Body of pancreas (tissue), 4 donors: Measurements from ENCODE around the gene DNAJC13. TPM values are rescaled to one million over a fixed set of nuclear protein-coding genes. Genes with fewer than 3 reads are reported as not detected.

Source experiments
- ATAC-seq: fragments of 150-250 bp; one replicate; pipeline ENCODE4 v1.9.1; 2016
- DNase-seq, 4 donors: peaks; one replicate each; pipeline ENCODE4 v3.0.0-alpha.2; 2019
- H3K27ac ChIP-seq, 4 donors: fragments of 200-600 bp; sonication (generic); 1 replicate in 3 of 4; 2 replicates in 1 of 4; pipeline versions ENCODE4 v1.5.1 to v1.6.1; 2016 to 2019; ENCODE audit warnings: mild to moderate bottlenecking in 1 of 4, mixed read lengths in 1 of 4, moderate library complexity in 1 of 4
- H3K27me3 ChIP-seq, 2 donors: fragments of 200-600 bp; sonication (generic); one replicate each; pipeline ENCODE4 v1.6.0; 2016; ENCODE audit warnings: mild to moderate bottlenecking in 1 of 2
- H3K36me3 ChIP-seq, 2 donors: fragments of 200-600 bp; sonication (generic); replicated peaks in 1 of 2; 2 replicates each; pipeline ENCODE4 v1.5.1; 2016; ENCODE audit warnings: low read depth in 2 of 2; ENCODE audit not compliant: insufficient read depth in 1 of 2
- H3K4me1 ChIP-seq: fragments of 200-600 bp; sonication (generic); one replicate; pipeline ENCODE4 v1.6.0; 2016
- H3K4me3 ChIP-seq, 2 donors: fragments of 200-600 bp; sonication (generic); 1 replicate in 1 of 2; 2 replicates in 1 of 2; pipeline ENCODE4 v1.5.1; 2016 to 2019
- H3K9me3 ChIP-seq, 3 donors: fragments of 200-600 bp; sonication (generic); 1 replicate in 2 of 3; 2 replicates in 1 of 3; pipeline ENCODE4 v1.5.1; 2016
- POLR2A ChIP-seq, 3 donors: fragments of 450-650 bp; IDR thresholded peaks; one replicate each; pipeline ENCODE4 v1.6.1; 2016; ENCODE audit warnings: antibody characterized with exemption in 3 of 3, mild to moderate bottlenecking in 2 of 3
- WGBS, 2 donors: methylation state at CpG; one replicate each; pipeline ENCODE4 v1.1.5; 2017; 5-methylcytosine and 5-hydroxymethylcytosine counted together
- intact Hi-C: fragments of 100-400 bp; cut with DNase I; formaldehyde crosslinking; loops from one replicate; pipeline ENCODE4 v1.15.1; 2023
- total RNA-seq, 2 donors: library from RNA; depleted of rRNA; stranded (reverse); fragments of >200 nt; gene quantifications; one replicate each; pipeline ENCODE4 v1.1.0, GENCODE V29; 2016
- TF ChIP-seq, protein P1 (sequence below), 7 experiments: fragments of 450-650 bp in 4 of 7; fragments of 200-600 bp in 3 of 7; sonication (generic) in 3 of 7; IDR thresholded peaks; one replicate each; pipeline ENCODE4 v1.5.1; 2016 to 2019; ENCODE audit warnings: antibody characterized with exemption in 7 of 7

The DNAJC13 gene
- total RNA-seq, 2 donors from 2014 or later, result 21.5 to 36.9 TPM

GRCh38 chr3:132564070-132564465 is 146.8 kb downstream of the DNAJC13 start:
- H3K27ac ChIP-seq, result no peak overlapping the region
- WGBS, 2 donors, result 86 to 89% methylated on average over 2 of the region's 2 CpGs

DNA sequence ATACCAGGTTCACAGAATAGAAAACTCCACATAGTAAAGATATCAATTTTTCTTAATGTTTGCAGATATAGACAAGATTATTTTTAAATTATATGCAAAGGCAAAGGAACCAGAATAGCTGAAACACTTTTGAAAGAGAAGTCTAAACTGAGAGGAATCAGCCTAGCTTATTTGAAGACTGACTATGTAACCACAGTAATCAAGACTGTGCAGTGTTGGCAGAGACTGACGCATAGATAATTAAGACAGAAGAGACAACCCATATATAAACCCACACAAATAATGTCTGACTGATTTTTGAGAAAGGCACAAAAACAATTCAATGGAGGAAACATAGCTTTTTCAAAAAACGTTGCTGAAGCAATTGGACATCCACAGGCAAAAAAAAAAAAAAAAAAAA is 151.1 kb downstream of the DNAJC13 start:
- intact Hi-C loops, result no loop called here
- H3K27ac ChIP-seq, result no peak overlapping the region
- ATAC-seq, result no peak
- DNase-seq, result no peak
- no peaks in the 10 kb centered on the region for H3K9me3 ChIP-seq
- H3K36me3 ChIP-seq, result no peaks in the 10 kb centered on the region
- TF ChIP-seq POLR2A (IDR thresholded peaks at IDR 0.05), result no peak
- TF ChIP-seq, protein P1, sequence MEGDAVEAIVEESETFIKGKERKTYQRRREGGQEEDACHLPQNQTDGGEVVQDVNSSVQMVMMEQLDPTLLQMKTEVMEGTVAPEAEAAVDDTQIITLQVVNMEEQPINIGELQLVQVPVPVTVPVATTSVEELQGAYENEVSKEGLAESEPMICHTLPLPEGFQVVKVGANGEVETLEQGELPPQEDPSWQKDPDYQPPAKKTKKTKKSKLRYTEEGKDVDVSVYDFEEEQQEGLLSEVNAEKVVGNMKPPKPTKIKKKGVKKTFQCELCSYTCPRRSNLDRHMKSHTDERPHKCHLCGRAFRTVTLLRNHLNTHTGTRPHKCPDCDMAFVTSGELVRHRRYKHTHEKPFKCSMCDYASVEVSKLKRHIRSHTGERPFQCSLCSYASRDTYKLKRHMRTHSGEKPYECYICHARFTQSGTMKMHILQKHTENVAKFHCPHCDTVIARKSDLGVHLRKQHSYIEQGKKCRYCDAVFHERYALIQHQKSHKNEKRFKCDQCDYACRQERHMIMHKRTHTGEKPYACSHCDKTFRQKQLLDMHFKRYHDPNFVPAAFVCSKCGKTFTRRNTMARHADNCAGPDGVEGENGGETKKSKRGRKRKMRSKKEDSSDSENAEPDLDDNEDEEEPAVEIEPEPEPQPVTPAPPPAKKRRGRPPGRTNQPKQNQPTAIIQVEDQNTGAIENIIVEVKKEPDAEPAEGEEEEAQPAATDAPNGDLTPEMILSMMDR (IDR thresholded peaks at IDR 0.05), result no peak
- H3K4me3 ChIP-seq, result no peak overlapping the region
- WGBS, 2 donors, result 64 to 74% methylated on average over 2 of the region's 2 CpGs
- no peaks in the 10 kb centered on the region for H3K27me3 ChIP-seq
- no peaks in the 10 kb centered on the region for H3K4me1 ChIP-seq

More at GRCh38 chr3:132564070-132564465, 146.8 kb downstream of the DNAJC13 start:
- H3K36me3 ChIP-seq, result no peaks in the 10 kb centered on the region
- ATAC-seq, result no peak
- no peaks in the 10 kb centered on the region for H3K27me3 ChIP-seq
- no peak for DNase-seq
- no peaks in the 10 kb centered on the region for H3K4me1 ChIP-seq
- TF ChIP-seq POLR2A (IDR thresholded peaks at IDR 0.05), result no peak
- TF ChIP-seq, protein P1 (IDR thresholded peaks at IDR 0.05), result no peak
- intact Hi-C loops, result no loop called here
- H3K4me3 ChIP-seq, result no peak overlapping the region
- no peaks in the 10 kb centered on the region for H3K9me3 ChIP-seq

GRCh38 chr3:132569153-132569552 is 151.9 kb downstream of the DNAJC13 start:
- Histone ChIP-seq H3K4me3 (no peak overlapping the region), H3K4me1 (no peaks in the 10 kb centered on the region), H3K9me3 (no peaks in the 10 kb centered on the region), H3K27ac (no peak overlapping the region), H3K36me3 (no peaks in the 10 kb centered on the region), H3K27me3 (no peaks in the 10 kb centered on the region)
- TF ChIP-seq, protein P1 (IDR thresholded peaks at IDR 0.05), result no peak
- no peak for TF ChIP-seq POLR2A (IDR thresholded peaks at IDR 0.05)
- ATAC-seq, result no peak
- intact Hi-C loops, result no loop called here
- 10 to 23% methylated on average over 2 of the region's 2 CpGs for WGBS, 2 donors
- DNase-seq, result no peak

- no peaks in the 10 kb centered on the region for H3K27me3 ChIP-seq
- DNase-seq (no peak), ATAC-seq (no peak)
- no peak overlapping the region for H3K4me3 ChIP-seq
- intact Hi-C loops, result no loop called here
- no peaks in the 10 kb centered on the region for H3K4me1 ChIP-seq
- H3K36me3 ChIP-seq, result no peaks in the 10 kb centered on the region
- 28 to 48% methylated on average over 1 of the region's 1 CpG for WGBS, 2 donors
- H3K27ac ChIP-seq, result no peak overlapping the region
- H3K9me3 ChIP-seq, result no peaks in the 10 kb centered on the region
- TF ChIP-seq, protein P1 (IDR thresholded peaks at IDR 0.05), result no peak
- no peak for TF ChIP-seq POLR2A (IDR thresholded peaks at IDR 0.05)
These were observed 152.3 kb downstream of the DNAJC13 start for GRCh38 chr3:132569580-132569979.

DNA sequence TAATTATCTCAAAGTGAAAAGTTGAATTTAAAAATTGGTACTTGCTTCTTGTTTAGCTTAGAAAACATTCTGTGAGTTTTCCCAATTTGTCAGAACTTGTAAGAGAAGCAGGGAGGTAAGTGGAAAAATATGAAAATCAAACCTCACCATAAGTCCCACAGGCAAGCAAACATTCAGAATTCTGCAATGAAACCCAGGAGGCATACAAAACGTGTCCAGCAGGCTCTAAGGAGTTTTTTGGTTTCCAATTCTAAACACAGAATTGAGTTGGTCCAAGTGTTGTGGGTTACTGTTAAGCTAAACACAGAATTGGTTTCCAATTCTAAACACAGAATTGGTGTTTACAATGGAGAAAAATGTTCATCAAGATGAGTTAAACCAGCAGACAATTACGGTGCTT is 152.7 kb downstream of the DNAJC13 start:
- H3K9me3 ChIP-seq, result no peaks in the 10 kb centered on the region
- H3K27ac ChIP-seq, result no peak overlapping the region
- 67 to 84% methylated on average over 2 of the region's 2 CpGs for WGBS, 2 donors
- no peaks in the 10 kb centered on the region for H3K27me3 ChIP-seq
- H3K36me3 ChIP-seq, result no peaks in the 10 kb centered on the region
- intact Hi-C loops, result no loop called here
- no peaks in the 10 kb centered on the region for H3K4me1 ChIP-seq
- ATAC-seq, result no peak
- TF ChIP-seq, protein P1 (IDR thresholded peaks at IDR 0.05), result no peak
- TF ChIP-seq POLR2A (IDR thresholded peaks at IDR 0.05), result no peak
- DNase-seq, result no peak
- H3K4me3 ChIP-seq, result no peak overlapping the region
